ENCODE measurements around the gene ANP32B.

- TF ChIP-seq CTCF (IDR thresholded peaks at IDR 0.05) (no peak), POLR2A (IDR thresholded peaks at IDR 0.05) (no peak)
Observed at GRCh38 chr9:98009936-98010335, 26.8 kb downstream of the ANP32B start.

Data from adrenal gland (tissue), 5 donors.